ENCODE results near the gene IKZF3. TPM values are rescaled to one million over a fixed set of nuclear protein-coding genes. Genes with fewer than 3 reads are reported as not detected.
A peak's percentile ranks its signal among the peaks of the same experiment; 100 is the strongest.
"Not testable (repeated sequence)": the region's sequence is repeated elsewhere in the genome, so short reads cannot be mapped to it uniquely, and the experiment has no call there.

IKZF3 gene
- total RNA-seq: 1 to 10 TPM in 1 of 4 donors, under 1 TPM in 3; 0.89 to 1.8 (median 0.97) TPM

- 5% methylated on average over 42 to 50 of the region's 50 CpGs for WGBS, 2 donors
- intact Hi-C loops (cut with DNase I; ENCODE audit: low total_unique reads): loop anchor here (10.0 kb wide), 2 partner anchors 51 to 109 kb away; partner anchors contain the start of gene GSDMB
- no peak within 1 kb of the TSS for H3K4me3 ChIP-seq (ENCODE audit: low read depth, poor library complexity, severe bottlenecking)
- TF ChIP-seq, protein P1, sequence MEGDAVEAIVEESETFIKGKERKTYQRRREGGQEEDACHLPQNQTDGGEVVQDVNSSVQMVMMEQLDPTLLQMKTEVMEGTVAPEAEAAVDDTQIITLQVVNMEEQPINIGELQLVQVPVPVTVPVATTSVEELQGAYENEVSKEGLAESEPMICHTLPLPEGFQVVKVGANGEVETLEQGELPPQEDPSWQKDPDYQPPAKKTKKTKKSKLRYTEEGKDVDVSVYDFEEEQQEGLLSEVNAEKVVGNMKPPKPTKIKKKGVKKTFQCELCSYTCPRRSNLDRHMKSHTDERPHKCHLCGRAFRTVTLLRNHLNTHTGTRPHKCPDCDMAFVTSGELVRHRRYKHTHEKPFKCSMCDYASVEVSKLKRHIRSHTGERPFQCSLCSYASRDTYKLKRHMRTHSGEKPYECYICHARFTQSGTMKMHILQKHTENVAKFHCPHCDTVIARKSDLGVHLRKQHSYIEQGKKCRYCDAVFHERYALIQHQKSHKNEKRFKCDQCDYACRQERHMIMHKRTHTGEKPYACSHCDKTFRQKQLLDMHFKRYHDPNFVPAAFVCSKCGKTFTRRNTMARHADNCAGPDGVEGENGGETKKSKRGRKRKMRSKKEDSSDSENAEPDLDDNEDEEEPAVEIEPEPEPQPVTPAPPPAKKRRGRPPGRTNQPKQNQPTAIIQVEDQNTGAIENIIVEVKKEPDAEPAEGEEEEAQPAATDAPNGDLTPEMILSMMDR (IDR thresholded peaks at IDR 0.05): no peak
- TF ChIP-seq POLR2A (IDR thresholded peaks at IDR 0.05): no peak
- peak; percentile 15 to 88 for DNase-seq (ENCODE audit: low spot score in 2 of 2)
These were observed at the start of gene IKZF3 for GRCh38 chr17:39863918-39864746. Gene IKZF3 (minus strand): TSS chr17:39864312. CDS start chr17:39864126, 186 bp downstream.

GRCh38 chr17:39908789-39909352 lies 44.8 kb upstream of the IKZF3 start:
- TF ChIP-seq, protein P1 (IDR thresholded peaks at IDR 0.05): no peak
- TF ChIP-seq POLR2A (IDR thresholded peaks at IDR 0.05): no peak
- intact Hi-C loops (cut with DNase I; ENCODE audit: low total_unique reads): no loop called here
- 93 to 94% methylated on average over 6 of the region's 6 CpGs for WGBS, 2 donors
- H3K4me3 ChIP-seq (ENCODE audit: low read depth, poor library complexity, severe bottlenecking): no peak overlapping the region
- DNase-seq (ENCODE audit: low spot score in 2 of 2): peak in 1 of 2 donors; percentile 73

- no peak overlapping the region for H3K4me3 ChIP-seq (ENCODE audit: low read depth, poor library complexity, severe bottlenecking)
- WGBS, 2 donors: 90 to 92% methylated on average over 3 of the region's 3 CpGs
- DNase-seq (ENCODE audit: low spot score in 2 of 2): no peak
- no peak for TF ChIP-seq POLR2A (IDR thresholded peaks at IDR 0.05)
- TF ChIP-seq, protein P1 (IDR thresholded peaks at IDR 0.05): no peak
- intact Hi-C loops (cut with DNase I; ENCODE audit: low total_unique reads): no loop called here
These were observed 40.8 kb upstream of the IKZF3 start for GRCh38 chr17:39904990-39905288.

- no peak for DNase-seq (ENCODE audit: low spot score in 2 of 2)
- no peak for TF ChIP-seq POLR2A (IDR thresholded peaks at IDR 0.05)
- TF ChIP-seq, protein P1 (IDR thresholded peaks at IDR 0.05): no peak
- 87 to 92% methylated on average over 4 of the region's 4 CpGs for WGBS, 2 donors
- intact Hi-C loops (cut with DNase I; ENCODE audit: low total_unique reads): no loop called here
- H3K4me3 ChIP-seq (ENCODE audit: low read depth, poor library complexity, severe bottlenecking): no peak overlapping the region
These were observed 39.2 kb upstream of the IKZF3 start for GRCh38 chr17:39903158-39903884.

GRCh38 chr17:39902027-39902426 lies 37.9 kb upstream of the IKZF3 start:
- intact Hi-C loops (cut with DNase I; ENCODE audit: low total_unique reads); DNase-seq (ENCODE audit: low spot score in 2 of 2); H3K4me3 ChIP-seq (ENCODE audit: low read depth, poor library complexity, severe bottlenecking): not testable (repeated sequence)
- WGBS, 2 donors: 86 to 95% methylated on average over 2 of the region's 2 CpGs

- no peak for DNase-seq (ENCODE audit: low spot score in 2 of 2)
- intact Hi-C loops (cut with DNase I; ENCODE audit: low total_unique reads): no loop called here
- TF ChIP-seq, protein P1 (IDR thresholded peaks at IDR 0.05): no peak
- TF ChIP-seq POLR2A (IDR thresholded peaks at IDR 0.05): no peak
- H3K4me3 ChIP-seq (ENCODE audit: low read depth, poor library complexity, severe bottlenecking): no peak overlapping the region
These were observed 35.1 kb upstream of the IKZF3 start for GRCh38 chr17:39899215-39899614.
